CD14-positive monocyte (primary cell): Measurements from ENCODE around the gene CHST15. TPM values are rescaled to one million over a fixed set of nuclear protein-coding genes. Genes with fewer than 3 reads are reported as not detected.

ENCODE experiments used
- DNase-seq, 3 donors: peaks; one replicate each; pipeline ENCODE4 v3.0.0-alpha.2; 2011 to 2022
- H2AFZ ChIP-seq: 2 replicates; pipeline ENCODE4 v1.6.0; 2012; ENCODE audit warnings: mild to moderate bottlenecking, low read depth, low read length, inconsistent platforms; ENCODE audit not compliant: insufficient read depth, poor library complexity, severe bottlenecking
- H3K27ac ChIP-seq, 2 donors: 1 replicate in 1 of 2; 2 replicates in 1 of 2; pipeline ENCODE4 v1.5.1; 2012 to 2013; ENCODE audit warnings: low read length in 2 of 2, control low read depth in 1 of 2, inconsistent platforms in 1 of 2, low read depth in 1 of 2, mild to moderate bottlenecking in 1 of 2
- H3K27me3 ChIP-seq, 2 donors: one replicate each; pipeline versions ENCODE4 v1.6.0 to v1.6.1; 2011 to 2013; ENCODE audit warnings: low read length in 2 of 2; ENCODE audit not compliant: control insufficient read depth in 2 of 2, insufficient read depth in 2 of 2
- H3K36me3 ChIP-seq, 2 donors: replicated peaks in 1 of 2; 1 replicate in 1 of 2; 2 replicates in 1 of 2; pipeline versions ENCODE4 v1.5.1 to v1.6.1; 2012 to 2013; ENCODE audit warnings: low read length in 2 of 2, control low read depth in 1 of 2, inconsistent platforms in 1 of 2, mild to moderate bottlenecking in 1 of 2; ENCODE audit not compliant: insufficient read depth in 2 of 2, control insufficient read depth in 1 of 2
- H3K4me1 ChIP-seq, 2 donors: 1 replicate in 1 of 2; 2 replicates in 1 of 2; pipeline versions ENCODE4 v1.5.1 to v1.6.1; 2012 to 2013; ENCODE audit warnings: low read length in 2 of 2, control low read depth in 1 of 2, inconsistent platforms in 1 of 2, mild to moderate bottlenecking in 1 of 2, moderate library complexity in 1 of 2; ENCODE audit not compliant: insufficient read depth in 2 of 2, control insufficient read depth in 1 of 2
- H3K4me2 ChIP-seq: replicated peaks from 2 replicates; pipeline ENCODE3; 2012; ENCODE audit warnings: low read length, moderate library complexity, mild to moderate bottlenecking; ENCODE audit not compliant: poor library complexity, severe bottlenecking; ENCODE audit errors: extremely low read depth
- H3K4me3 ChIP-seq, 3 experiments: fragments of 200-600 bp in 1 of 3; sonication (generic) in 1 of 3; replicated peaks in 1 of 3; 1 replicate in 2 of 3; 2 replicates in 1 of 3; pipeline ENCODE4 v1.5.1; 2011 to 2013; ENCODE audit warnings: low read length in 3 of 3, mild to moderate bottlenecking in 3 of 3, control low read depth in 2 of 3, low read depth in 2 of 3, inconsistent platforms in 1 of 3, moderate library complexity in 1 of 3
- H3K79me2 ChIP-seq: 2 replicates; pipeline ENCODE4 v1.6.0; 2012; ENCODE audit warnings: mild to moderate bottlenecking, control low read depth, inconsistent platforms, low read length, moderate library complexity; ENCODE audit not compliant: insufficient read depth
- H3K9ac ChIP-seq: 2 replicates; pipeline ENCODE4 v1.6.0; 2017; ENCODE audit warnings: low read length, mild to moderate bottlenecking; ENCODE audit not compliant: insufficient read depth, poor library complexity, severe bottlenecking
- H3K9me3 ChIP-seq, 2 donors: replicated peaks in 1 of 2; 1 replicate in 1 of 2; 2 replicates in 1 of 2; pipeline versions ENCODE4 v1.5.1 to v1.6.1; 2012 to 2013; ENCODE audit warnings: low read length in 2 of 2, control low read depth in 1 of 2; ENCODE audit not compliant: control insufficient read depth in 1 of 2, insufficient read depth in 1 of 2
- H4K20me1 ChIP-seq: 2 replicates; pipeline ENCODE4 v1.6.0; 2012; ENCODE audit warnings: mild to moderate bottlenecking, low read length, control low read depth, moderate library complexity; ENCODE audit not compliant: insufficient read depth
- H3K27ac Mint-ChIP-seq, 7 donors: one replicate each; pipeline ENCODE4 v1.8.0; 2020; ENCODE audit warnings: mild to moderate bottlenecking in 7 of 7, mixed read lengths in 7 of 7, moderate library complexity in 6 of 7, inconsistent platforms in 2 of 7
- H3K27me3 Mint-ChIP-seq, 3 donors: one replicate each; pipeline ENCODE4 v1.8.0; 2021 to 2022; ENCODE audit warnings: low read depth in 3 of 3, mild to moderate bottlenecking in 3 of 3, mixed read lengths in 3 of 3, moderate library complexity in 3 of 3, inconsistent platforms in 1 of 3
- H3K36me3 Mint-ChIP-seq, 2 donors: one replicate each; pipeline ENCODE4 v1.8.0; 2020; ENCODE audit warnings: mixed read lengths in 2 of 2, inconsistent platforms in 1 of 2, mild to moderate bottlenecking in 1 of 2
- H3K4me1 Mint-ChIP-seq: one replicate; pipeline ENCODE4 v1.8.0; 2020; ENCODE audit warnings: mild to moderate bottlenecking, mixed read lengths
- H3K4me3 Mint-ChIP-seq, 2 donors: one replicate each; pipeline ENCODE4 v1.8.0; 2020; ENCODE audit warnings: mild to moderate bottlenecking in 2 of 2, mixed read lengths in 2 of 2, moderate library complexity in 1 of 2
- H3K9me3 Mint-ChIP-seq, 7 donors: one replicate each; pipeline ENCODE4 v1.8.0; 2020 to 2022; ENCODE audit warnings: mixed read lengths in 7 of 7, mild to moderate bottlenecking in 6 of 7, moderate library complexity in 6 of 7, inconsistent platforms in 2 of 7
- WGBS: methylation state at CpG from one replicate; pipeline ENCODE4 v1.1.5; 2013; ENCODE audit warnings: missing lambda C conversion rate; ENCODE audit not compliant: insufficient coverage; 5-methylcytosine and 5-hydroxymethylcytosine counted together
- intact Hi-C, 2 donors: fragments of 100-400 bp; cut with micrococcal nuclease; formaldehyde crosslinking; loops; one replicate each; pipeline versions ENCODE4 v1.15.0 to v1.15.1; 2023
- polyA plus RNA-seq, 3 donors: library from polyadenylated mRNA; depleted of rRNA in 1 of 3; unstranded in 2 of 3; stranded (reverse) in 1 of 3; fragments of 300-500 nt in 2 of 3; fragments of >200 nt in 1 of 3; fragmentation: Illumina TruSeq in 2 of 3; gene quantifications; 1 replicate in 2 of 3; 2 replicates in 1 of 3; pipeline ENCODE4 v1.2.3, GENCODE V29; 2012 to 2021
- TF ChIP-seq, protein P1 (sequence below): fragments of 200-600 bp; IDR thresholded peaks from one replicate; pipeline ENCODE4 v1.8.0; 2022; ENCODE audit warnings: antibody characterized with exemption, mild to moderate bottlenecking

CHST15 gene
- polyA plus RNA-seq, 3 donors: 54.4 to 106 (median 87.5) TPM

DNA sequence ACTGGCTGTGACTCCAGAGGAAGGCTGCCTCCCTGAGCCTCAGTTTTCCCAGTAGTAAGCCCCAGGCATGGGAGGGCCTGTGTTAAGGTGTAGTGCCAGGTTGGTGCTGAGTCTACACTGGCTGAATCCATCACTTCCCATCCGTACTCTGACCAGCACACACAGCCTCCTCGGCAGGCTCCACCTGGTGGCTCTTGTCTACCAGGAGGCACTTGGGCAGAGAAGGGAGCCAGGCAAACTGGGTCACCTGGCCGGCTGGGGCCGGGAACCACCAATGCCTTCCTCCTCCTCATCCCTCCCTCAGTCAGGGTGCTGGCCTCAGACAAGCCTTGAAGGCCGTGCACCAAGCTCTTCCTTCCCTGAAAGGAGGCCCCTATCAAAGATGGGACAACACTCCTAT is 75.7 kb downstream of the CHST15 start:
- H3K36me3 ChIP-seq: peaks cover 34 to 89% of the 10 kb centered on the region in 2 donors
- H3K4me3 ChIP-seq: no peak overlapping the region
- no peak overlapping the region for H3K4me2 ChIP-seq
- no peak overlapping the region for H2AFZ ChIP-seq
- peaks cover 41% of the 10 kb centered on the region for H3K4me1 Mint-ChIP-seq
- DNase-seq: no peak
- H3K9me3 Mint-ChIP-seq: peaks cover 11 to 21% (median 16%) of the 10 kb centered on the region in 7 donors
- H3K27ac Mint-ChIP-seq: peak overlapping the region in 1 of 7 donors; percentile 74
- intact Hi-C loops: no loop called here
- peaks cover 11 to 48% (median 40%) of the 10 kb centered on the region in 3 donors for H3K27me3 Mint-ChIP-seq
- no peaks in the 10 kb centered on the region for H3K79me2 ChIP-seq
- H3K9ac ChIP-seq: no peak overlapping the region
- H3K27ac ChIP-seq: no peak overlapping the region
- H4K20me1 ChIP-seq: peaks cover 98% of the 10 kb centered on the region
- TF ChIP-seq, protein P1, sequence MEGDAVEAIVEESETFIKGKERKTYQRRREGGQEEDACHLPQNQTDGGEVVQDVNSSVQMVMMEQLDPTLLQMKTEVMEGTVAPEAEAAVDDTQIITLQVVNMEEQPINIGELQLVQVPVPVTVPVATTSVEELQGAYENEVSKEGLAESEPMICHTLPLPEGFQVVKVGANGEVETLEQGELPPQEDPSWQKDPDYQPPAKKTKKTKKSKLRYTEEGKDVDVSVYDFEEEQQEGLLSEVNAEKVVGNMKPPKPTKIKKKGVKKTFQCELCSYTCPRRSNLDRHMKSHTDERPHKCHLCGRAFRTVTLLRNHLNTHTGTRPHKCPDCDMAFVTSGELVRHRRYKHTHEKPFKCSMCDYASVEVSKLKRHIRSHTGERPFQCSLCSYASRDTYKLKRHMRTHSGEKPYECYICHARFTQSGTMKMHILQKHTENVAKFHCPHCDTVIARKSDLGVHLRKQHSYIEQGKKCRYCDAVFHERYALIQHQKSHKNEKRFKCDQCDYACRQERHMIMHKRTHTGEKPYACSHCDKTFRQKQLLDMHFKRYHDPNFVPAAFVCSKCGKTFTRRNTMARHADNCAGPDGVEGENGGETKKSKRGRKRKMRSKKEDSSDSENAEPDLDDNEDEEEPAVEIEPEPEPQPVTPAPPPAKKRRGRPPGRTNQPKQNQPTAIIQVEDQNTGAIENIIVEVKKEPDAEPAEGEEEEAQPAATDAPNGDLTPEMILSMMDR: no peak
- peaks cover 90 to 99% of the 10 kb centered on the region in 2 donors for H3K36me3 Mint-ChIP-seq
- peaks cover 0 to 13% of the 10 kb centered on the region in 2 donors for H3K9me3 ChIP-seq
- no peak overlapping the region for H3K4me3 Mint-ChIP-seq
- WGBS: 88% methylated on average over 5 of the region's 5 CpGs
- H3K27me3 ChIP-seq: peaks cover 0 to 11% of the 10 kb centered on the region in 2 donors
- H3K4me1 ChIP-seq: peaks cover 21 to 48% of the 10 kb centered on the region in 2 donors

DNA sequence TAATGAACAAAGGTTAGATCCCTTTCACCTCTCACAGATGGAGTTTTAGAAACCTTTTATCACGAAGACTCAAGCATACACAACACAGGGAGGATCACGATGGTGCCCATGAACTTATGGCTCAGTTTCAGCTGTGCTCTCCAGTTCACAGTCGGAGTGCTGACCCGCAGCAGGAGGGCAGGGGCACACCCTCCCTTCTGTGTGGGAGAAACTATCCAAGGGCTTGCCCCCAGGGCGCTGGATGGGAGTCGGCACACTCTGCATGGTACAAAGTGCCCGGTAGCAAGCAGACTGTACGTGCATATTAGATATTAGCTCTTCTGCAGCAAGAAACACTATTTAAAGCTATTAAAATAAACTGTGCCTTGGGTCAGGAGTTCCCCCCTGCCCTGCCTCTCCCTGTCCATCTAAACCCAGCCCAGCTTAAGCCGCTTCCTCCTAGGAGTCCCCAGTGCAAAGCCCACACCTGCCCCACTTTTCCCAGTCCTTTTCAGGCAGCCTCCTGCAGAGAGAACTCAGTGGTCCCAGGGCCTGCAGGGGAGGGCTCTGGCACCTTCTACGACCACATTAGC is 76.5 kb downstream of the CHST15 start:
- Histone ChIP-seq H3K27me3 (peaks cover 0 to 6% of the 10 kb centered on the region in 2 donors), H3K9ac (no peak overlapping the region), H3K27ac (no peak overlapping the region), H2AFZ (no peak overlapping the region), H3K4me2 (no peak overlapping the region), H3K79me2 (no peaks in the 10 kb centered on the region), H4K20me1 (peaks cover 100% of the 10 kb centered on the region), H3K4me1 (peaks cover 21 to 42% of the 10 kb centered on the region in 2 donors), H3K4me3 (no peak overlapping the region), H3K36me3 (peaks cover 43 to 89% of the 10 kb centered on the region in 2 donors), H3K9me3 (peaks cover 0 to 13% of the 10 kb centered on the region in 2 donors)
- H3K9me3 Mint-ChIP-seq: peaks cover 11 to 23% (median 16%) of the 10 kb centered on the region in 7 donors
- peak overlapping the region in 2 of 7 donors; percentile 31 to 51 for H3K27ac Mint-ChIP-seq
- peaks cover 92 to 99% of the 10 kb centered on the region in 2 donors for H3K36me3 Mint-ChIP-seq
- 92% methylated on average over 8 of the region's 10 CpGs for WGBS
- H3K4me1 Mint-ChIP-seq: peaks cover 38% of the 10 kb centered on the region
- DNase-seq: no peak
- intact Hi-C loops: no loop called here
- H3K4me3 Mint-ChIP-seq: peak overlapping the region in 1 of 2 donors; percentile 30
- H3K27me3 Mint-ChIP-seq: peaks cover 9 to 45% (median 43%) of the 10 kb centered on the region in 3 donors
- TF ChIP-seq, protein P1: no peak
